Peyer's patch (tissue), 4 donors: ENCODE results near the gene KSR2.

ENCODE experiments used
- POLR2A ChIP-seq, 2 donors: fragments of 450-650 bp; IDR thresholded peaks; one replicate each; pipeline ENCODE4 v1.5.1; 2017; ENCODE audit warnings: antibody characterized with exemption in 2 of 2, mild to moderate bottlenecking in 2 of 2, moderate library complexity in 2 of 2
- TF ChIP-seq, protein P1 (sequence below), 6 experiments: fragments of 450-650 bp in 4 of 6; fragments of 200-600 bp in 2 of 6; sonication (generic) in 1 of 6; IDR thresholded peaks; one replicate each; pipeline ENCODE4 v1.5.1; 2017 to 2019; ENCODE audit warnings: antibody characterized with exemption in 6 of 6, mild to moderate bottlenecking in 3 of 6, moderate library complexity in 1 of 6

DNA sequence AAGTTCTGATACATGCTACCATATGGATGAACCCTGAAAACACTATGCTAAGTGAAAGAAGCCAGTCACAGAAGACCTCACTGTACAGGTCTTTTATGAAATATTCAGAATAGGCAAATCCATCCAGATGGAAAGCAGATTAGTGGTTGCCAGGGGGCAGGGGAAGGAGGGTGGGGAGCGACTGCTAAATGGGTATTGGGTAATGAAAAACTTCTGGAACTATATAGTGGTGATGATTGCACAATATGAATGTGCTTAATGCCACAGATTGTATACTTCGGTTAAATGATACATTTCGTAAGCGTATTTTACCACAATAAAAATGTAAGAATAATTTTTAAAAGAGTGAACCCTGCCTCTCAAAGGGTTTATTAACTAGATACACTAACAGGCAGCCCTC, 11.8 kb upstream of the KSR2 start:
- TF ChIP-seq, protein P1, sequence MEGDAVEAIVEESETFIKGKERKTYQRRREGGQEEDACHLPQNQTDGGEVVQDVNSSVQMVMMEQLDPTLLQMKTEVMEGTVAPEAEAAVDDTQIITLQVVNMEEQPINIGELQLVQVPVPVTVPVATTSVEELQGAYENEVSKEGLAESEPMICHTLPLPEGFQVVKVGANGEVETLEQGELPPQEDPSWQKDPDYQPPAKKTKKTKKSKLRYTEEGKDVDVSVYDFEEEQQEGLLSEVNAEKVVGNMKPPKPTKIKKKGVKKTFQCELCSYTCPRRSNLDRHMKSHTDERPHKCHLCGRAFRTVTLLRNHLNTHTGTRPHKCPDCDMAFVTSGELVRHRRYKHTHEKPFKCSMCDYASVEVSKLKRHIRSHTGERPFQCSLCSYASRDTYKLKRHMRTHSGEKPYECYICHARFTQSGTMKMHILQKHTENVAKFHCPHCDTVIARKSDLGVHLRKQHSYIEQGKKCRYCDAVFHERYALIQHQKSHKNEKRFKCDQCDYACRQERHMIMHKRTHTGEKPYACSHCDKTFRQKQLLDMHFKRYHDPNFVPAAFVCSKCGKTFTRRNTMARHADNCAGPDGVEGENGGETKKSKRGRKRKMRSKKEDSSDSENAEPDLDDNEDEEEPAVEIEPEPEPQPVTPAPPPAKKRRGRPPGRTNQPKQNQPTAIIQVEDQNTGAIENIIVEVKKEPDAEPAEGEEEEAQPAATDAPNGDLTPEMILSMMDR (IDR thresholded peaks at IDR 0.05), result no peak
- no peak for TF ChIP-seq POLR2A (IDR thresholded peaks at IDR 0.05)
